Measurements from ENCODE around the gene STK33.

DNA sequence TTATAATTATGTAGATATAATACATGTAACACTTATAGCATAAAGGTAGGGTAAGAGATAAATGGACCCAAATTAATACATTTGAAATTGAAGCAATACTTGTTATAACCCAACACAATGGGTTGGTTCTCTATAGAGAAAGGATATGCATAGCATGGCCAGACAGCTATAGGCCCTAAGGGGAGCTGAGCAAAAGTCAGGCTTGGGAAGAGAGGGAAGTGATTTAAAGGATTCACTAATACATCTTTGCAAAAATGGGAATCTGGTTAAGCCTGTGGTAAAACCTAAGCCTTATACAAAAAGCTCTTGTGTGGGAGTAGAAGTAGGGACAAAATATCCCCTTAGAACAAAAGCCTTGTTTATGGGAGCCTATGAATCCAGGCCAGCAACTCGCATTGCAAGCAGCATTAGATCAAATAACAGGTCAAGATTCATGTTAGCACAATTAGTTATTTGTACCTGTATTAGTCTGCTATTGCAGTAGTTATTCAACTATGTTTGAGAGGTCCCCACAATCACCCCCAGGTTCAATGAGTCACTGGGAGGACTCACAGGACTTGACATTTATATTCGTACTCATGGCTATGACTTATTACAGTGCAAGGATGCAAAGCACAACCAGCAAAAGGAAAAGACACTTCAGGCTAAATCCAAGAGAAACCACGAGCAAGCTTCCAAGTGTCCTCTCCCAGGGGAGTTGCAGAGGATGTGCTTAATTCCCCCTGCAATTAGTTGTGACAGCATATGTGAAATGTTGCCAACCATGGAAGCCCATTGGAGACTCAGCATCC lies 185.7 kb downstream of the STK33 start:
- TF ChIP-seq, protein P1, sequence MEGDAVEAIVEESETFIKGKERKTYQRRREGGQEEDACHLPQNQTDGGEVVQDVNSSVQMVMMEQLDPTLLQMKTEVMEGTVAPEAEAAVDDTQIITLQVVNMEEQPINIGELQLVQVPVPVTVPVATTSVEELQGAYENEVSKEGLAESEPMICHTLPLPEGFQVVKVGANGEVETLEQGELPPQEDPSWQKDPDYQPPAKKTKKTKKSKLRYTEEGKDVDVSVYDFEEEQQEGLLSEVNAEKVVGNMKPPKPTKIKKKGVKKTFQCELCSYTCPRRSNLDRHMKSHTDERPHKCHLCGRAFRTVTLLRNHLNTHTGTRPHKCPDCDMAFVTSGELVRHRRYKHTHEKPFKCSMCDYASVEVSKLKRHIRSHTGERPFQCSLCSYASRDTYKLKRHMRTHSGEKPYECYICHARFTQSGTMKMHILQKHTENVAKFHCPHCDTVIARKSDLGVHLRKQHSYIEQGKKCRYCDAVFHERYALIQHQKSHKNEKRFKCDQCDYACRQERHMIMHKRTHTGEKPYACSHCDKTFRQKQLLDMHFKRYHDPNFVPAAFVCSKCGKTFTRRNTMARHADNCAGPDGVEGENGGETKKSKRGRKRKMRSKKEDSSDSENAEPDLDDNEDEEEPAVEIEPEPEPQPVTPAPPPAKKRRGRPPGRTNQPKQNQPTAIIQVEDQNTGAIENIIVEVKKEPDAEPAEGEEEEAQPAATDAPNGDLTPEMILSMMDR (IDR thresholded peaks at IDR 0.05; ENCODE audit: extremely low read depth in 1 of 2, insufficient read depth in 1 of 2, low read depth in 1 of 2, low read length in 2 of 2): no peak
- TF ChIP-seq GATA2 (IDR thresholded peaks at IDR 0.05; ENCODE audit: insufficient read depth, insufficient read length, low read depth, low read length): no peak
- TF ChIP-seq EZH2 (IDR thresholded peaks at IDR 0.05; ENCODE audit: borderline replicate concordance, low read depth, low read length, severe bottlenecking): no peak
- no peak for TF ChIP-seq POLR2A (IDR thresholded peaks at IDR 0.05; ENCODE audit: low read depth, low read length)
- TF ChIP-seq POLR2AphosphoS5 (IDR thresholded peaks at IDR 0.05; ENCODE audit: insufficient read depth, low read depth, low read length): no peak
- no peak for TF ChIP-seq JUN (IDR thresholded peaks at IDR 0.05; ENCODE audit: borderline replicate concordance, insufficient read depth, insufficient read length, low read depth)
